Stimulated activated CD8-positive, alpha-beta memory T cell treated with anti-CD3 and anti-CD28 coated beads, Interleukin-12 subunit alpha, Interleukin-12 subunit beta, amount 100 ng/mL, for 1 hour (primary cell): Measurements from ENCODE around the gene SLC4A5.
"Not testable (repeated sequence)": the region's sequence is repeated elsewhere in the genome, so short reads cannot be mapped to it uniquely, and the experiment has no call there.

Experiments used
- DNase-seq: peaks from one replicate; pipeline ENCODE4 v3.0.0-alpha.2; 2020; ENCODE audit warnings: low read depth

Gene SLC4A5

GRCh38 chr2:74367789-74368188 lies 24.6 kb upstream of the SLC4A5 start:
- no peak for DNase-seq

GRCh38 chr2:74366036-74366435 lies 22.8 kb upstream of the SLC4A5 start:
- no peak for DNase-seq

- no peak for DNase-seq
Observed at GRCh38 chr2:74364533-74365505, 21.6 kb upstream of the SLC4A5 start.

DNA sequence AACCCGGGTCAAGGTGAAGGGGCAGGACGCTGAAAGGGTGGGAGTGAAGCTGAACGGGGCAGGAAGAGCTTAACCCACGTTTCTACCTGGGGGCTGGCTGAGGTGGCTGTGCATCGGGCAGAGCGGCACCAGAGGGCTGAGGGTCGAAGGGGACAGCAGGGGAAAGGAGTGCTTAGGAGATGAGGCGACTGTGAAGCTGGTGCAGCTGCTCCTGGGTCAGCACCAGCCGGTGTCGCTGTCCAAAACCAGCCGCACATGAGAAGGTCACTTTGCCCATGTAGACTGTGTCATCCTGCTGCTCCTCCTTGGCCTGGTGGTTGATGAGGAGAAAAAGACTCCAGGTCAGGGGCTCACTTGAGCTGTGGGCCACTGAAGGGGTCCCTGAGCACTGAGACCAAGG lies 18.1 kb upstream of the SLC4A5 start:
- no peak for DNase-seq

GRCh38 chr2:74357627-74358026 lies 14.4 kb upstream of the SLC4A5 start:
- no peak for DNase-seq

GRCh38 chr2:74349889-74350288 lies 6.7 kb upstream of the SLC4A5 start:
- DNase-seq = no peak

GRCh38 chr2:74347742-74348141 lies 4.5 kb upstream of the SLC4A5 start:
- no peak for DNase-seq

DNA sequence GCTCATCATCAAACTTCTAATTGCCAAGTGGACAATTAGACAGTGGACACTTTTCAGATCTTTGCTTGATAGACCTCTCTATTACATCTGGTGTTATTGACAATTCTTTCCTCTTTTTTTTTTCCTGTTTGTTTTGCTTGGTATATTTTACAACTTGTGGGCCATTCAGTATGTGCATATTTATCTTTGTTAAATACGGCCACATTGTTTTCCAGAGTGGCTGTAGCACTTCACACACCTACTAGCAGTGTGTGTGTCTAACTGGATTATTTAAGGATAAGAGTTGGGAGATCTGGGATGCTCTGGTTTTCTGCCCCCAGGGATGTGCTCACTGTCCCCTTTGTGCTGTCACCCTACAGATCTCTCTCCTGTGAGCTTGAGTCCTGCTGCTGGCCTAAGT lies 4.1 kb upstream of the SLC4A5 start:
- DNase-seq = no peak

DNA sequence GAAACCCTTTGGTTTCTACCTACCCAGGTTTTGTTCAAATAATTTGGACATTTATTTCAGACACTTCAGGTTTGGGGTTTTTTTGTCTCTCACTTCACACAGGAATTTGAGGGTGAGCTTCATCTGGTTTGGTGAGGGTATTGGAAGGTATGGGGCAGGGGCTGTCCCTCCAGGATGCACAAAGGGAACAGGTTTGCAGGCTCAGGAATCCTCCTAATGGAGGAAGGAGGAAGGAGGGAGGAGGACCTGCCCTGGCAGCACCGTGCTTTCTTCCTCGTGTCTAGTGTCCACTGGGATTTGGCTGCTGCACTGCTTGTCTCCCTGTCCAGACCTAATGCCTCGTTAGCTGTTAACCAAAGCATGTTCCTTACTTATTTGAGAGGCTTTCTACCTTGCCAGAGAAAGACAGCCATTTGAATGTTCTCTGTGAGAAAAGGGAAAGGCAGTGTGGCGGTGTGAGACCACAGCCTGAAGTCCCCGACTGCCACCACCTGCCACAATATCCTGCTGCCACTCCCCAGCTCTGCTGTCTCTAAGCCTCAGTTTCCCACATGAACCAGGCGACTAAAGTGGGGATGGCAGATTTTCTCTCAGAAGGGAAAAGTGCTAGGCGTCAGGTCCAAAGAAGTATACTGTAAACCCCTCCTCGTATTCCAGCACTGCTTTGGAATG lies 2.2 kb upstream of the SLC4A5 start:
- DNase-seq = no peak

DNA sequence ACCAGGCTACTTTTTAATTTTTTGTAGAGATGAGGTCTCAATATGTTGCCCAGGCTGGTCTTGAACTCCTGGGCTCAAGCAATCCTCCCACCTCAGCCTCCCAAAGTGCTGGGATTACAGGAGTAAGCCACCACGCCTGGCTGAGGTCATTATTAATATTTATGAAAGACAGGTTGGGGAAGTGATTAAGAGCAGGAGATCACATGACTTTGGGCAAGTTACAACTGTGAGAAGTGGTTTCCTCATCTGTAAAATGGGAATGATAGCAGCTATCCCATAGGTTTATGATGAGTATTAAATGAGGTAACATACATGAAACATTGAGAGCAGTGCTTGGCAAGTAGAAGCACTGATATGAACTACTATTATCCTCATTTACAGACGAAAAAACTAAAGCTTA lies 7.0 kb downstream of the SLC4A5 start:
- DNase-seq = not testable (repeated sequence)

GRCh38 chr2:74334931-74335333 lies 8.3 kb downstream of the SLC4A5 start:
- DNase-seq = peak; percentile 54

GRCh38 chr2:74333896-74334586 lies 9.2 kb downstream of the SLC4A5 start:
- DNase-seq = no peak

- no peak for DNase-seq
Observed at GRCh38 chr2:74333175-74333574, 10.0 kb downstream of the SLC4A5 start.

GRCh38 chr2:74332550-74333174 lies 10.6 kb downstream of the SLC4A5 start:
- DNase-seq = no peak

DNA sequence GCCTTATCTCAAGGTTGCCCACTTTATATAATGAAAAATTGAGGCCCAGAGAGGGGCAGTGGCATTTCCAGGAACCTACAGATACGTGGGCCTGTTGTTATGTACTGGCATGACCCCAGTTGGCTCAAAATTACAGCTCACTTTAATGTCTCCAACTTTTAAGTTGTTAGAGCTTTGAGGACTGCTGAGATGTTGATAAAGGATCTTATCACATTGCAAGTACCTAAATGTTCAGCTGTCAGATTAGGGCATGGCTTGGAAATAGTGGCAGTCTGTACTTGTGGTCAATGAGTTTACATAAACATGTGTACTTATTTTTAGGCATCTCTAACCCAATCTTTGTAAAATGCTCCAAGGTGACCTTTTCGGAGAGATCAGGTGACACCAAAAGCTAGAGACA lies 14.6 kb downstream of the SLC4A5 start:
- no peak for DNase-seq

GRCh38 chr2:74328074-74328473 lies 15.1 kb downstream of the SLC4A5 start:
- DNase-seq = no peak

DNA sequence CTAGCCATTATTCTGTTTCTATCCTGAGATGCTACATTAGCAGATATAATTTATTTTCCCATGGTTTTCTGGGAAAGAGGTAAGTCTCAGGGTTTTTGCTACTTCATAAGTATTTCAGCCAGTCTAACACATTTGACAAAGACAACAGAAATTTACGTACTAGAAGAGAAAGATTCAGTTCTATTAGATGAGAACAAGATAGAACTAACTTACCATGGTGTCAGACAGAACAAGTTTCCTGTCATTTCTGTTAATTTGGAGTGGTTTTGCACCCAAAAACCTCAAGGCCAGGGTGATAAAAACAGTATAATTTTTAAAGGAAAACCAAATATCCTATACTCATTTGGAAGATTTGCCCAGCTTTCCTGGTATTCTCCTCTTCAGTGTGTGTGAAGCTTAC lies 15.6 kb downstream of the SLC4A5 start:
- no peak for DNase-seq

- no peak for DNase-seq
Observed at GRCh38 chr2:74327199-74327598, 16.0 kb downstream of the SLC4A5 start.

- DNase-seq = no peak
Observed at GRCh38 chr2:74325815-74326214, 17.4 kb downstream of the SLC4A5 start.

GRCh38 chr2:74321737-74322136 lies 21.5 kb downstream of the SLC4A5 start:
- no peak for DNase-seq

DNA sequence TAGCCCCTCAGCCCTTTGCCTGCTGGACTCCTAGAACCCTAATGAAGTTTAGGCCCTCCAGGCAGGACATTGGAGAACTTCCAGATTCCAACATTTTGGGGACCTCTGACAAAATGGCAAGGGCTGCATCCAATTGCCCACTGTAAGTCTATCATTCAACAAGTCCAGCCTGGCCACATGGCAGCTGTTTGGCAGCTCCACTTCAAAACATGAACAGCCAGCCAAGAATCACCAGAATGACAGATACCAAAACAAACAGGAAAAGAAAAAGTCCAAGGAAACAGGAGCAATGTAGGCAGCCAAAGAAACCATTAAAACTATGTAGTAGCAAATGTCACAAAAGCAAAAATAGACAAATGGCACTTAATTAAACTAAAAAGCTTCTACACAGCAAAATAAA lies 25.5 kb downstream of the SLC4A5 start:
- DNase-seq = no peak

- DNase-seq = no peak
Observed at GRCh38 chr2:74316627-74317295, 26.5 kb downstream of the SLC4A5 start.
